ENCODE results near the gene TMEM219. TPM values are rescaled to one million over a fixed set of nuclear protein-coding genes. Genes with fewer than 3 reads are reported as not detected.

The TMEM219 gene
- total RNA-seq, 4 donors from 2014 or later = 48.1 to 120 (median 60.2) TPM

DNA sequence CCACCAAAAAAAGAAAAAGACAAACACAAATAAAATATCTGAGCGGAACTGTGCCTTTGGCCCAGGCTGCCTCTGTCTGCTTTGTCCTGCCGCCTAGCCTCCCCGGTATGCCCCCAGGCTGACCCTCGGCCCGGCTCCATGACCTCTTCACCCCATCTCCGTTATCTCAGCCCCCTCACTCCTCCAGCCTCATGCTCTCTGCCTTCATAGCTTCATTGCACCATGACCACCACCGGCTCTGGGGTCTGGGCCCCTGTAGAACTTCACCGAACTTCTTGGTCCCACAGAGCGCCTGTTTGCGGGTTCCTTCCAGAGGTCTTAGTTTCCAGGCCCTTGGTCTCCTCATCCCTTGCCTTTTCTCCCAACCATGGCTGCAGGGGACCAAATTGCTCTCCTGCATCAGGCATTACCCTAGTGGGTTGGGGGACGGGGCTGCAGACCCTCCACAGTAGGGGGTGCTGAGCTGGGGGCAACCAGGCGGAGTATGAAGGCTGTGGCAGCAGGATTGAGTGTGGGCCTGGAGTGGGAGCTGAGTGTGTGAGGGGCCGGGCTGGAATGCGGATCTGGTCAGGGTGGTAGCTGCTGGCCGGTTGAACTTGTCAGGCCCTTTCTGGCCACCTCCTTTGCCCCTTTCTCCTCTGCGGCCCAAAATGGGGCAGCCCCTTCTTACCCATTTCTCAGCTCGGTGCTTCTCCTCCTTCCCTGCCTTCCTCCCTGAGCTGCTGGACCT, 26.6 kb downstream of the TMEM219 start:
- DNase-seq = no peak
- peaks cover 0 to 3% of the 10 kb centered on the region in 2 donors for H3K4me1 ChIP-seq

DNA sequence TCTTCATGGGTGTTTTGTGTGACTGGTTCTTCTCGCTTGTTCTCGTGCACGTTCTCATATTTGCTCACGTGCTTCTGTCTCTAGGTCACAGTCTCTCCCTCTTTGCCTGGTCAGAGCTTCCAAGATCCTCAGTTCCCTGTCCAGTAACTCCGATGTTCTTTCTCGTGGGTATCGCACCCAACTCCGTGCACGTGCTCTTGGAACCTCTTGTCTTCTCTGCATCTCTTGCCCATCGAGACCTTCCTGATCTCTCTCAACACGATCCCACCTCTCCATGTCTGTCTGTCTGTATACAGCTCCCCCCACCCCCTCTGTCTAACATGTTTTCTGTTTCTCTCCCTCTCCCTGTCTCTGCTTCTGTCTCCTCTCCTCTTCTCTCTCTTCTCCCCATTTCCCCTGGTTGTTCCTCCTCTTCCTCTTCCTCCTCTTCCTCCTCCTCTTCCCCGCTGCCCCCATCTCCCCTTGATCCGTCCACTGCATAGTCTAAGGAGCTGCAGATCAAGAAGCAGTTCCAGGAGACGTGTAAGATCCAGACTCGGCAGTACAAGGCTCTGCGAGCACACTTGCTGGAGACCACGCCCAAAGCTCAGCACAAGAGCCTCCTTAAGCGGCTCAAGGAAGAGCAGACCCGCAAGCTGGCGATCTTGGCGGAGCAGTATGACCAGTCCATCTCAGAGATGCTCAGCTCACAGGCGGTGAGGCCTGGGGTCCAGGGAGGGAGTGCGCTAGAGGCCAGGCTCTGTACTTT, 27.4 kb downstream of the TMEM219 start:
- Histone ChIP-seq H3K27me3 (no peaks in the 10 kb centered on the region), H3K4me3 (no peak overlapping the region), H3K27ac (no peak overlapping the region), H3K4me1 (peaks cover 3 to 4% of the 10 kb centered on the region in 2 donors), H3K36me3 (peaks cover 0 to 98% of the 10 kb centered on the region in 2 donors), H3K9me3 (no peaks in the 10 kb centered on the region)
- intact Hi-C loops (cut with DNase I; ENCODE audit: low total_unique reads) = no loop called here
- no peak for ATAC-seq
- DNase-seq = no peak
- in situ Hi-C loops (cut with MboI; ENCODE audit: low sequenced_read_pairs in 4 of 4) = no loop called here
- TF ChIP-seq, protein P1, sequence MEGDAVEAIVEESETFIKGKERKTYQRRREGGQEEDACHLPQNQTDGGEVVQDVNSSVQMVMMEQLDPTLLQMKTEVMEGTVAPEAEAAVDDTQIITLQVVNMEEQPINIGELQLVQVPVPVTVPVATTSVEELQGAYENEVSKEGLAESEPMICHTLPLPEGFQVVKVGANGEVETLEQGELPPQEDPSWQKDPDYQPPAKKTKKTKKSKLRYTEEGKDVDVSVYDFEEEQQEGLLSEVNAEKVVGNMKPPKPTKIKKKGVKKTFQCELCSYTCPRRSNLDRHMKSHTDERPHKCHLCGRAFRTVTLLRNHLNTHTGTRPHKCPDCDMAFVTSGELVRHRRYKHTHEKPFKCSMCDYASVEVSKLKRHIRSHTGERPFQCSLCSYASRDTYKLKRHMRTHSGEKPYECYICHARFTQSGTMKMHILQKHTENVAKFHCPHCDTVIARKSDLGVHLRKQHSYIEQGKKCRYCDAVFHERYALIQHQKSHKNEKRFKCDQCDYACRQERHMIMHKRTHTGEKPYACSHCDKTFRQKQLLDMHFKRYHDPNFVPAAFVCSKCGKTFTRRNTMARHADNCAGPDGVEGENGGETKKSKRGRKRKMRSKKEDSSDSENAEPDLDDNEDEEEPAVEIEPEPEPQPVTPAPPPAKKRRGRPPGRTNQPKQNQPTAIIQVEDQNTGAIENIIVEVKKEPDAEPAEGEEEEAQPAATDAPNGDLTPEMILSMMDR (IDR thresholded peaks at IDR 0.05 in 4 of 5, conservative IDR thresholded peaks at IDR 0.05 in 1 of 5) = no peak
- TF ChIP-seq POLR2A (IDR thresholded peaks at IDR 0.05) = no peak

More for the DNA sequence above, 26.6 kb downstream of the TMEM219 start:
- TF ChIP-seq POLR2A (IDR thresholded peaks at IDR 0.05) = no peak
- TF ChIP-seq, protein P1 (IDR thresholded peaks at IDR 0.05 in 4 of 5, conservative IDR thresholded peaks at IDR 0.05 in 1 of 5) = no peak
- intact Hi-C loops (cut with DNase I; ENCODE audit: low total_unique reads) (no loop called here), in situ Hi-C loops (cut with MboI; ENCODE audit: low sequenced_read_pairs in 4 of 4) (no loop called here)
- H3K9me3 ChIP-seq = no peaks in the 10 kb centered on the region
- peaks cover 0 to 100% of the 10 kb centered on the region in 2 donors for H3K36me3 ChIP-seq
- H3K4me3 ChIP-seq = no peak overlapping the region
- H3K27ac ChIP-seq = no peak overlapping the region
- H3K27me3 ChIP-seq = no peaks in the 10 kb centered on the region
- no peak for ATAC-seq

DNA sequence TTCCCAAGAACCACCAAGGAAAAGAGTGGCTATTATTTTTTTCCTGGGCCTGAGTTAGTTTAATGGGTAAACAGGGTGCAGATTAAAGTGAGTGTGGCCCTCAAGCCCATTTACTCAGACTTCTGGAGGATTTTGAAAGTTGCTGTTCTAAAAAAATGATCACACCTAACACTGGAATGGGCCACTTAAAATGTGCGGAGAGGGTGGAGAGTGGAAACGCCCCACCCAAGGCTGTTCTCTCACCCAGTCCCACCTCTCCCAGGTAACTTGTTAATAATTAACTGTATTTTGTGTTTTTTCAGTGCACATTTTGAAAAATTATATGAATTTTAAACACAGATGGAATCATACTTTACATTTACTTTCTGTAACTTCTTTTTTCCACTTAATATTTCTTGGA, 28.2 kb downstream of the TMEM219 start:
- intact Hi-C loops (cut with DNase I; ENCODE audit: low total_unique reads) = loop anchor here (10.0 kb wide), 1 partner anchor 545 kb away; the partner anchor contains the start of gene ZNF747
- ATAC-seq (no peak), DNase-seq (no peak)
- no peak overlapping the region for H3K4me3 ChIP-seq
- peaks cover 0 to 90% of the 10 kb centered on the region in 2 donors for H3K36me3 ChIP-seq
- H3K27ac ChIP-seq = no peak overlapping the region
- no peaks in the 10 kb centered on the region for H3K27me3 ChIP-seq
- in situ Hi-C loops (cut with MboI; ENCODE audit: low sequenced_read_pairs in 4 of 4) = no loop called here
- TF ChIP-seq POLR2A (IDR thresholded peaks at IDR 0.05) = no peak
- TF ChIP-seq, protein P1 (IDR thresholded peaks at IDR 0.05 in 4 of 5, conservative IDR thresholded peaks at IDR 0.05 in 1 of 5) = no peak
- H3K4me1 ChIP-seq = peaks cover 9 to 11% of the 10 kb centered on the region in 2 donors
- H3K9me3 ChIP-seq = no peaks in the 10 kb centered on the region

DNA sequence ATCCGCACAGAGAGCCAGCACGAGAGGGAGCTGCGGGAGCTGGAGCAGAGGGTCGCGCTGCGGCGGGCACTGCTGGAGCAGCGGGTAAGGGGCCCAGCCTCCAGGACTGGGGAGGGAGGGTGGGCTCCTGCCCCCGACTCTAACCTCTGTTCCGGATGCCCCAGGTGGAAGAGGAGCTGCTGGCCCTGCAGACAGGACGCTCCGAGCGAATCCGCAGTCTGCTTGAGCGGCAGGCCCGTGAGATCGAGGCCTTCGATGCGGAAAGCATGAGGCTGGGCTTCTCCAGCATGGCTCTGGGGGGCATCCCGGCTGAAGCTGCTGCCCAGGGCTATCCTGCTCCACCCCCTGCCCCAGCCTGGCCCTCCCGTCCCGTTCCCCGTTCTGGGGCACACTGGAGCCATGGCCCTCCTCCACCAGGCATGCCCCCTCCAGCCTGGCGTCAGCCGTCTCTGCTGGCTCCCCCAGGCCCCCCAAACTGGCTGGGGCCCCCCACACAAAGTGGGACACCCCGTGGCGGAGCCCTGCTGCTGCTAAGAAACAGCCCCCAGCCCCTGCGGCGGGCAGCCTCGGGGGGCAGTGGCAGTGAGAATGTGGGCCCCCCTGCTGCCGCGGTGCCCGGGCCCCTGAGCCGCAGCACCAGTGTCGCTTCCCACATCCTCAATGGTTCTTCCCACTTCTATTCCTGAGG, 29.1 kb downstream of the TMEM219 start:
- H3K36me3 ChIP-seq = peaks cover 0 to 80% of the 10 kb centered on the region in 2 donors
- H3K4me3 ChIP-seq = no peak overlapping the region
- H3K27me3 ChIP-seq = no peaks in the 10 kb centered on the region
- H3K4me1 ChIP-seq = peaks cover 11 to 14% of the 10 kb centered on the region in 2 donors
- H3K9me3 ChIP-seq = no peaks in the 10 kb centered on the region
- intact Hi-C loops (cut with DNase I; ENCODE audit: low total_unique reads) = loop anchor here (10.0 kb wide), 1 partner anchor 544 kb away; the partner anchor contains the start of gene ZNF747
- no peak for ATAC-seq
- TF ChIP-seq, protein P1 (IDR thresholded peaks at IDR 0.05 in 4 of 5, conservative IDR thresholded peaks at IDR 0.05 in 1 of 5) = no peak
- no peak for TF ChIP-seq POLR2A (IDR thresholded peaks at IDR 0.05)
- H3K27ac ChIP-seq = no peak overlapping the region
- in situ Hi-C loops (cut with MboI; ENCODE audit: low sequenced_read_pairs in 4 of 4) = no loop called here
- no peak for DNase-seq
